Caco-2 (cell line): ENCODE results near the gene ABCA13. TPM values are rescaled to one million over a fixed set of nuclear protein-coding genes. Genes with fewer than 3 reads are reported as not detected.

Experiments
- BruUV-seq: library from RNA; stranded (reverse); fragments of 400-500 nt; replicated peaks from 2 replicates; lab custom pipeline; 2021; lab: Mats Ljungman, UMichigan
- CTCF ChIA-PET: fragments of 300-600 bp; sonication (Branson Sonifier 250); formaldehyde crosslinking; loops from one replicate; lab custom pipeline; 2022; ENCODE audit warnings: antibody characterized with exemption; lab: Charles Lee
- POLR2A ChIA-PET: fragments of 300-600 bp; sonication (Branson Sonifier 250); formaldehyde crosslinking; loops from one replicate; lab custom pipeline; 2022; ENCODE audit warnings: antibody characterized with exemption; lab: Charles Lee
- DNase-seq, 2 experiments: peaks; one replicate each; pipeline versions ENCODE4 v3.0.0 to v3.0.0-alpha.2; 2020 to 2022
- H3K27me3 ChIP-seq: replicated peaks from 2 replicates; pipeline ENCODE4 v1.6.0; 2011; ENCODE audit warnings: low read length; ENCODE audit not compliant: control insufficient read depth, insufficient read depth
- H3K36me3 ChIP-seq: 2 replicates; pipeline ENCODE4 v1.5.1; 2011; ENCODE audit warnings: low read length; ENCODE audit not compliant: control insufficient read depth, insufficient read depth
- H3K4me1 ChIP-seq: fragments of 250-450 bp; sonication (Bioruptor Pico); 2 replicates; pipeline ENCODE4 v1.5.1; 2020; ENCODE audit warnings: mild to moderate bottlenecking
- H3K4me3 ChIP-seq: 2 replicates; pipeline ENCODE4 v1.5.1; 2011; ENCODE audit warnings: low read depth, mild to moderate bottlenecking, control low read depth, low read length
- H3K9me3 ChIP-seq: fragments of 250-450 bp; sonication (Bioruptor Pico); 2 replicates; pipeline ENCODE4 v1.5.1; 2020; ENCODE audit warnings: mild to moderate bottlenecking, moderate library complexity
- H3K27ac Mint-ChIP-seq: one replicate; pipeline ENCODE4 v1.8.0; 2022; ENCODE audit warnings: mixed read lengths; ENCODE audit not compliant: unreplicated experiment
- H3K27me3 Mint-ChIP-seq: one replicate; pipeline ENCODE4 v1.8.0; 2022; ENCODE audit warnings: mixed read lengths; ENCODE audit not compliant: insufficient read depth, unreplicated experiment
- H3K36me3 Mint-ChIP-seq: one replicate; pipeline ENCODE4 v1.8.0; 2022; ENCODE audit warnings: mild to moderate bottlenecking, mixed read lengths; ENCODE audit not compliant: insufficient read depth, unreplicated experiment
- H3K4me1 Mint-ChIP-seq: one replicate; pipeline ENCODE4 v1.8.0; 2022; ENCODE audit warnings: low read depth, mixed read lengths; ENCODE audit not compliant: unreplicated experiment
- H3K4me3 Mint-ChIP-seq: one replicate; pipeline ENCODE4 v1.8.0; 2022; ENCODE audit warnings: mild to moderate bottlenecking, moderate library complexity, mixed read lengths; ENCODE audit not compliant: unreplicated experiment
- H3K9me3 Mint-ChIP-seq: one replicate; pipeline ENCODE4 v1.8.0; 2022; ENCODE audit warnings: mixed read lengths; ENCODE audit not compliant: unreplicated experiment
- CTCF ChIP-seq, 2 experiments: fragments of 200-600 bp in 1 of 2; IDR thresholded peaks; 1 replicate in 1 of 2; 2 replicates in 1 of 2; pipeline versions ENCODE4 v1.5.1 to v1.8.0; 2011 to 2022; ENCODE audit warnings: antibody characterized with exemption in 1 of 2, control low read depth in 1 of 2, inconsistent platforms in 1 of 2, low read depth in 1 of 2, low read length in 1 of 2, mild to moderate bottlenecking in 1 of 2, moderate library complexity in 1 of 2; ENCODE audit not compliant: insufficient read depth in 1 of 2, severe bottlenecking in 1 of 2, unreplicated experiment in 1 of 2
- intact Hi-C: fragments of 100-400 bp; cut with micrococcal nuclease; formaldehyde crosslinking; loops from one replicate; pipeline ENCODE4 v1.10.0; 2022; ENCODE audit not compliant: unreplicated experiment
- total RNA-seq: library from RNA; stranded (reverse); gene quantifications from 2 replicates; pipeline ENCODE4 v1.2.3, GENCODE V29; 2022

The ABCA13 gene
- total RNA-seq, 1 experiment from 2014 or later: 0.07 TPM

DNA sequence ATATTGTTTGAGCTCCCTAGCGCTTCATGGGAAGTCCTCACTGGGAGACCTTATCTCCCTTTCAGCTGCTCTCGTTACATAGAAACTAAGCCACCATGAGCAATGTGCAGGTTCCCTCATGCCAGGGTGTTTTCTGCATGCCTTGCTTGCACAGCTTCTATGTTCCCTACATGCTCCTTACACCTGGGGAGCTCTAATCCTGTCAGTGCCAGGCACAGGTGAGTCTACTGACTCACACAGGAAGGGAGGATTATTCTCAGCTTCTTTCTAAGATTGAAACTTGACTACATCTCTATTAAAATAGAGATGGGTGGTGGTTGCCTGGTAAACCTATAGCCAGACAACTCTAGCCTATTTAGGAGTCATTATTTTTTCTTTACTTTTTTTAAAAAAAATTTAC is 377.4 kb downstream of the ABCA13 start:
- BruUV-seq: no TSS peak
- Mint-ChIP-seq H3K36me3 (no peaks in the 10 kb centered on the region), H3K4me3 (no peak overlapping the region), H3K27ac (no peak overlapping the region), H3K27me3 (peaks cover 9% of the 10 kb centered on the region), H3K9me3 (no peaks in the 10 kb centered on the region), H3K4me1 (no peaks in the 10 kb centered on the region)
- ChIA-PET CTCF (no interaction called here), POLR2A (no interaction called here)
- Histone ChIP-seq H3K27me3 (no peaks in the 10 kb centered on the region), H3K4me1 (no peaks in the 10 kb centered on the region), H3K36me3 (no peaks in the 10 kb centered on the region), H3K9me3 (no peaks in the 10 kb centered on the region), H3K4me3 (no peak overlapping the region)
- no peak for DNase-seq
- intact Hi-C loops: no loop called here
- no peak for TF ChIP-seq CTCF (IDR thresholded peaks at IDR 0.05; ENCODE audit: insufficient read depth in 1 of 2, low read depth in 1 of 2, low read length in 1 of 2, severe bottlenecking in 1 of 2, unreplicated experiment in 1 of 2)

DNA sequence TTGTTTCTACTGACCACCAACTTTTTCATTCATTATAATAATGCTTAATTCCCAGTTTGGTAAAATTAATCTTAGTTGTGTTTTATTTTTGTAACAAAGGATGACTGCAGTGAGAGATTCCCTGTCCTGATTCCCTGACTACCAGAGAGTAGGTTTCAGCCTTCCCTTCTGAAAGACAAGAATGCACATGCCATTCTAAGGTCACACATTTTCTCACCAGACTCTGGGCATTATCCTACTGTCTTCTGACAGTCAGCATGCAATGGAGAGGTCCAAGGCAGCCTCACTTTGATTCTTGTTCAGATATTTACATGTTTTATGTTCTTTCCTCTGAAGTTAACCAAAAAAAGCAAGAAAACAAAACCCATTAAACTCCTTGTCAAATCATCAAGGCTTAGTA is 380.4 kb downstream of the ABCA13 start:
- BruUV-seq: no TSS peak
- H3K9me3 Mint-ChIP-seq: no peaks in the 10 kb centered on the region
- no peaks in the 10 kb centered on the region for H3K36me3 ChIP-seq
- no peak for DNase-seq
- TF ChIP-seq CTCF (IDR thresholded peaks at IDR 0.05; ENCODE audit: insufficient read depth in 1 of 2, low read depth in 1 of 2, low read length in 1 of 2, severe bottlenecking in 1 of 2, unreplicated experiment in 1 of 2): no peak
- H3K4me1 ChIP-seq: no peaks in the 10 kb centered on the region
- no peaks in the 10 kb centered on the region for H3K27me3 ChIP-seq
- CTCF ChIA-PET: no interaction called here
- no peaks in the 10 kb centered on the region for H3K4me1 Mint-ChIP-seq
- no peak overlapping the region for H3K27ac Mint-ChIP-seq
- no peaks in the 10 kb centered on the region for H3K9me3 ChIP-seq
- no peaks in the 10 kb centered on the region for H3K36me3 Mint-ChIP-seq
- H3K4me3 ChIP-seq: no peak overlapping the region
- H3K4me3 Mint-ChIP-seq: no peak overlapping the region
- H3K27me3 Mint-ChIP-seq: peaks cover 3% of the 10 kb centered on the region
- intact Hi-C loops: no loop called here
- POLR2A ChIA-PET: no interaction called here

- DNase-seq: no peak
- no peak for TF ChIP-seq CTCF (IDR thresholded peaks at IDR 0.05; ENCODE audit: insufficient read depth in 1 of 2, low read depth in 1 of 2, low read length in 1 of 2, severe bottlenecking in 1 of 2, unreplicated experiment in 1 of 2)
- ChIA-PET POLR2A (no interaction called here), CTCF (no interaction called here)
- H3K9me3 ChIP-seq: no peaks in the 10 kb centered on the region
- H3K4me1 Mint-ChIP-seq: no peaks in the 10 kb centered on the region
- H3K4me1 ChIP-seq: no peaks in the 10 kb centered on the region
- H3K27me3 ChIP-seq: no peaks in the 10 kb centered on the region; the same call in 1 of the 2 replicates
- H3K36me3 Mint-ChIP-seq: no peaks in the 10 kb centered on the region
- H3K27ac Mint-ChIP-seq: no peak overlapping the region
- no peaks in the 10 kb centered on the region for H3K9me3 Mint-ChIP-seq
- H3K27me3 Mint-ChIP-seq: no peaks in the 10 kb centered on the region
- BruUV-seq: no TSS peak
- H3K36me3 ChIP-seq: no peaks in the 10 kb centered on the region
- intact Hi-C loops: no loop called here
- no peak overlapping the region for H3K4me3 Mint-ChIP-seq
- H3K4me3 ChIP-seq: no peak overlapping the region
These were observed 392.1 kb downstream of the ABCA13 start for GRCh38 chr7:48563334-48563733.
